ENCODE measurements around the gene ASH1L. TPM values are rescaled to one million over a fixed set of nuclear protein-coding genes. Genes with fewer than 3 reads are reported as not detected.
"Not testable (repeated sequence)": the region's sequence is repeated elsewhere in the genome, so short reads cannot be mapped to it uniquely, and the experiment has no call there.

ASH1L gene
- total RNA-seq, 2 donors from 2014 or later = 54.3 to 85.5 TPM

DNA sequence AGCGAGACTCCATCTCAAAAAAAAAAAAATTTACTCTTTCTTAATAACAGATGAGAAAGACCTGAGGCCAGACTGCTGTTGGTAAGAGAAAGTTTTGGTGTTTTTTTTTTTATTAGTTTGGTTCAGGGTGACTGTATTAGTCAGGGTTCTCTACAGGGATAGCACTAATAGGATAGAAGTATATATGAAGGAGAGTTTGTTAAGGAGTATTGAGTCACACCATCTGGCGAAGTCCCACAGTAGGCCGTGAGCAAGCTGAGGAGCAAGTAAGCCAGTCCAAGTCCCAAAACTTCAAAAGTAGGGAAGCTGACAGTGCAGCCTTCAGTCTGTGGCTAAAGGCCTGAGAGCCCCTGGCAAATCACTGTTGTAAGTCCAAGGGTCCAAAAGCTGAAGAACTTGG lies 26.7 kb upstream of the ASH1L start:
- not testable (repeated sequence) for H3K9me3 Mint-ChIP-seq; H3K36me3 Mint-ChIP-seq; H3K4me3 Mint-ChIP-seq; DNase-seq (ENCODE audit: low spot score); H3K4me1 Mint-ChIP-seq (ENCODE audit: low read depth in 2 of 2); H3K27me3 Mint-ChIP-seq; ATAC-seq; H3K27ac Mint-ChIP-seq

DNA sequence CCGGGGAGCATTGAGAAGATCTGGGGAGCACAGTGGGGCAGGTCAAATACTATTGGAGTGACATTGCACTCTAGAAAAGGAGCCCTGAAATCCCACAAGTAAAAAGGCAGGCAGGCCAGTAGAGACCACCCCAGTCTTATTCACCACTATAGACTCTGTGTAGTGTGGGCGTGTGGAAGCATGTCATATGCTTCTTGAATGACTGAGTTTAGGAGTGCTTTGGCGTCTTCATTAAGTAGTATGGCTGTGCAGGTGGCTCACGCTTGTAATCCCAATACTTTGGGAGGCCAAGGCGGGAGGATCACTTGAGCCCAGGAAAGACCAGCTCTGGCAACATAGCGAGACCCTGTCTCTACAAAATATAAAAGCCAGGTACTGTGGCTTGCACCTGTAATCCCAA lies 21.2 kb upstream of the ASH1L start:
- not testable (repeated sequence) for H3K27ac Mint-ChIP-seq; H3K9me3 Mint-ChIP-seq; ATAC-seq; H3K4me3 Mint-ChIP-seq; H3K36me3 Mint-ChIP-seq; H3K27me3 Mint-ChIP-seq; DNase-seq (ENCODE audit: low spot score); H3K4me1 Mint-ChIP-seq (ENCODE audit: low read depth in 2 of 2)

DNA sequence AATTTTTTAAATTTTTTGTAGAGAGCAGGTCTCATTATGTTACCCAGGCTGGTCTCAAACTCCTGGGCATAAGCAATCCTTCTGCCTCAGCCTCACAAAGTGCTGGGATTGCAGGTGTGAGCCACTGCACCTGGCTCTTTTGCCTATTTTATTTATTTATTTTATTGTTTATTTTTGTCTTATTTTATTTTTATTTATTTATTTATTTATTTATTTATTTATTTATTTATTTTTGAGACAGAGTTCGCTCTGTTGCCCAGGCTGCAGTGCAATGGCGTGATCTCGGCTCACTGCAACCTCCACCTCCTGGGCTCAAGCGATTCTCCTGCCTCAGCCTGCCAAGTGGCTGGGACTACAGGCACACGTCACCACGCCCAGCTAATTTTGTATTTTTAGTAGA lies 13.0 kb upstream of the ASH1L start:
- not testable (repeated sequence) for H3K36me3 Mint-ChIP-seq; H3K27me3 Mint-ChIP-seq; H3K4me3 Mint-ChIP-seq; H3K27ac Mint-ChIP-seq; H3K9me3 Mint-ChIP-seq; H3K4me1 Mint-ChIP-seq (ENCODE audit: low read depth in 2 of 2); ATAC-seq; DNase-seq (ENCODE audit: low spot score)

DNA sequence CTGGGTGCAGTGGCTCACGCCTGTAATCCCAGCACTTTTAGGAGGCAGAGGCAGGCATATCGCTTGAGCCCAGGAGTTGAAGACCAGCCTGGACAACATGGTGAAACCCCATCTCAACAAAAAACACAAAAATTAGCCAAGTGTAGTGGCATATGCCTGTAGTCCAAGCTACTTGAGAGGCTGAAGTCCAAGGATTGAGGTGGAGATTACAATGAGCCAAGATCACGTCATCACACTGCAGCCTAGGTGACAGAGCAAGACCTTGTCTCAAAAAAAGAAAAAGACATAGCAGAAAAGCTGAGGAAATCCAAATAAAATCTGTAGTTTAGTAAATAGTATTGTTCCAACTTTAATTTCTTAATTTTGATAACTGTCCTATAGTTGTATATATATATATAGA lies 11.5 kb upstream of the ASH1L start:
- Mint-ChIP-seq H3K36me3 (no peaks in the 10 kb centered on the region), H3K4me3 (no peak overlapping the region), H3K27ac (no peak overlapping the region), H3K27me3 (no peaks in the 10 kb centered on the region), H3K9me3 (no peaks in the 10 kb centered on the region), H3K4me1 (ENCODE audit: low read depth in 2 of 2) (peaks cover 13 to 20% of the 10 kb centered on the region in 2 donors)
- no peak for DNase-seq (ENCODE audit: low spot score)
- ATAC-seq = no peak

DNA sequence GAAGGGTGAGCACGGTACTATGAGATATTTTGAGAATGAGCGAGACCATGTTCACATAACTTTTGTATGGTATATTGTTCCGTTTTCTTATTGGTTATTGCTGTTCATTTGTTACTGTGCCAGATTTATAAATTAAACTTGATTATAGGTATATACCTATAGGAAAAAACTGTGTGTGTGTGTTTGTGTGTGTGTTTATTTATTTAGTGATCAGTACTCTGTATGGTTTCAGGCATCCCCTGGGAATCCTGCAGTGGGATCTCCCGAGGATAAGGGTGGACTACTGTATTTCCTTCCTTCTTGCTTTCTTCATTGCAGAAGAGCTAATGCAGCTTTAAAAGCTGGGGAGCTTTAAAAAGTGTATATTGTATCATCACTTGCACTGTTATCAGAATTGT lies 8.0 kb upstream of the ASH1L start:
- DNase-seq (ENCODE audit: low spot score) (no peak), ATAC-seq (no peak)
- peaks cover 13 to 20% of the 10 kb centered on the region in 2 donors for H3K4me1 Mint-ChIP-seq (ENCODE audit: low read depth in 2 of 2)
- no peaks in the 10 kb centered on the region for H3K36me3 Mint-ChIP-seq
- H3K27me3 Mint-ChIP-seq = no peaks in the 10 kb centered on the region
- H3K27ac Mint-ChIP-seq = peak overlapping the region in 1 of 2 donors; percentile 47
- no peaks in the 10 kb centered on the region for H3K9me3 Mint-ChIP-seq
- no peak overlapping the region for H3K4me3 Mint-ChIP-seq

DNA sequence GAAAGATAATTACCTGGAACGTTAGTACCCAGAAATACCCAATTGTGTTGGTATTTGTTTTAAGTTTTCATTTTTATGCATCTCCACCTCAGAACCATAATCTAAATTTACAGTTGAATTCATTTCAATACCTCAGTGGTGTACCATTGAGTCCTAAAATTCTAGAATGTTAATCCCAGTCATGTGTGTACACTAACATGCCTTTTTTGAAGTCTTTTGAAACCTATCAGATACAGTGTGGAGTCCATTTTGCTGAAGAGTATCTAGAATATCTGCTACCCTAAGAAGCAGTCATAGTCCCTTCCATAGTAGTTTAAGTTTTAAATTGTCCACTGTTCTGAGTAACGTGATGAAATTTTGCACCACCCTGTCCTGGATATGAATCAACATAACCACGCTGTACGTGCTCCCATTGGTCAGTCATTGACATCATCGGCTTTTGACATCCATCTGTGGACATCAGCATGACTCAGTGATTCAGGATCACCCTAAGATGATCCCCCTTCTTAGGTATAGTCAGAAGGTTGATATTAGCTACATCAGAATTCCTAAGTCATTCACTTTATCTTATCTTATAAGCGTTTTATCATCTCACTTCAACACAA lies 7.5 kb upstream of the ASH1L start:
- Mint-ChIP-seq H3K4me1 (ENCODE audit: low read depth in 2 of 2) (peaks cover 11 to 17% of the 10 kb centered on the region in 2 donors), H3K4me3 (peak overlapping the region; percentile 20), H3K9me3 (no peaks in the 10 kb centered on the region), H3K27me3 (no peaks in the 10 kb centered on the region), H3K36me3 (no peaks in the 10 kb centered on the region), H3K27ac (peak overlapping the region in 1 of 2 donors; percentile 47)
- ATAC-seq = peak; percentile 32 to 75
- no peak for DNase-seq (ENCODE audit: low spot score)

DNA sequence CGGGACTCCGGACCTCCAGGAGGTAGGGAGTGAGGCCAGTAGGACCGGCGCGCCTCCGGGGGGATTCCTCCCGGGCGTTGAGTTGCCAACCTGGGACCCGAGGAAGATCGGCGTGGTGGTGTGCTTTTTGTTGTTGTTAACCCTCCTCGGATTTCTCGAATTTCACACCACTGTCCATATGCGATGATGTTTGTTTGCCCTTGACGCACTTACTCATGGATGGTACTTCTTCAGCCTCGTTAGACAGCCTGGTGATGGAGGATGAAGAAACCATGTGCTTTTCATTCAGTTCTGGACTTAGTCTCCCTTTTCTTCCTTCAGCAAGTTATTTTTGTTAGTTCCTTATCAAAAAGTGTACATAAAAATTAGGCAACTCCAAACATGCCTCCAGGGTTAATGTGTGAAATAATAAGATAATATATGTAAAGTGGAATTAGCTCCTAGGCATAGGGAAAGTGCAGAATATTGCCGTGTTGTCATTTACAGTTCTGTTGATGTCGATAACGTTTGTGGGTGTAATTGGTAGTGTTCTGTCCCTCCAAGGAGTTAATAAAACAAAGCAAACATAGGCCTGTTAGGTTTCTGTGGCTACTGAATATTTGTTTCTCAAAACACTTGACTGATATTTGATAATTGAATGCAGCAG lies 897 bp upstream of the ASH1L start:
- Mint-ChIP-seq H3K4me1 (ENCODE audit: low read depth in 2 of 2) (peaks cover 17 to 25% of the 10 kb centered on the region in 2 donors), H3K27ac (peak overlapping the region; percentile 97 to 98), H3K4me3 (peak overlapping the region; percentile 98)
- H3K27me3 Mint-ChIP-seq; H3K9me3 Mint-ChIP-seq; DNase-seq (ENCODE audit: low spot score); H3K36me3 Mint-ChIP-seq: not testable (repeated sequence)
- peak; percentile 0 to 11 for ATAC-seq

DNA sequence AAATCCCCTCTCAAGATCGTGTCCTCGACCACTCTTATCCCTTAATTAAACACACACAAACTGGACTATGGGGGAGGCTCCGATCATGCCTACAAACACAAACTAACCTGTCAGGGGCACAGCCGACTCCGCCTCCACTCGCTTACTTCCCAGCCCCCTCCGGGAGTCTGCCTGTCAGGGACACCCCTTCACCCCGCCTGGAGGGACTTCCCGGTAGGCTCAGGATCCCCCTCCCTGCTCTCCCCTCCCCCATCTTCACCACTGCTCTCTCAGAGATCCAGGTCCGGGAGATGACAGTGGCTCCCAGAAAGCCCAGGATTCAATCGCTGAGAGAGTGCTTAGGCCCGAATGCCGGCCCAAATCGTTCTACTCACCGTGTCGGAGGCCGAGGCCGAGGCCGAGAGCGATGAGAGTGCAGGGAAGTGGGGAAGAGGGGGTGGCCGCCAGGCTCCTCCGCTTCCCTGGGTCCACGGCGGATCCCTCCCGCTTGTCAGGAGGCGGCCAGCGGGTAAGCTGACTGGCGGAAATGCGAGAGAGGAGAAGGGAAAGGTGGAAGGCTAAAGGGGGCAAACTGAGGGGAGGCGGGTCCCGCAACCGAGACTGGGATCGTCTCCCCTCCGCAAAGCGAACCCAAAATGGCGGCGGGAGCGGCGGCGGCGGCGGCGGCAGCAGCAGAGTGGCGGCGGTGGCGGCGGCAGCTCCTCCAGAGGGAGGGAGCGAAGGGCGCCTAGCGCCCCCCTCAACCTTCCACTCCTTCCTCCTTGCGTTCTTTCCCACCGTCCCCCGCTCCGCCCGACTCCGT lies 623 bp downstream of the ASH1L start:
- peak; percentile 10 to 40 for ATAC-seq
- Mint-ChIP-seq H3K27ac (peak overlapping the region; percentile 97 to 98), H3K4me3 (peak overlapping the region; percentile 98), H3K4me1 (ENCODE audit: low read depth in 2 of 2) (peaks cover 20 to 25% of the 10 kb centered on the region in 2 donors)
- not testable (repeated sequence) for H3K27me3 Mint-ChIP-seq; DNase-seq (ENCODE audit: low spot score); H3K36me3 Mint-ChIP-seq; H3K9me3 Mint-ChIP-seq

DNA sequence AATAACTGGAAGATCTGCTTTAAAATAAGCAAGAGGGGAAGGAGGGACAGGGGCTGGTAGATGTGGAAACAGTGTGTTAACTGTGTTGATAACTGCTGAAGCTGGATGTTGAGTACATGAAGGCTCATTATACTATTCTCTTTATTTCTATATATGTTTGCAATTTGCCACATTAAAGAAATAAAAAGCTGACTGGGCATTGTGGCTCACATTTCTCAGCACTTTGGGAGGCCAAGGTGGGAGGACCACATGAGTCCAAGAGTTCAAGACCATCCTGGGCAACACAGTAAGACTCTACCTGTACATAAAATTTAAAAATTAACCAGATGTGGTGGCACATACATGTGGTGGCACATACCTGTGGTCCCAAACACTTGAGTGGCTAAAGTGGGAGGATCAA lies 6.7 kb downstream of the ASH1L start:
- ATAC-seq (no peak), DNase-seq (ENCODE audit: low spot score) (no peak)
- peaks cover 24% of the 10 kb centered on the region in 2 donors for H3K4me1 Mint-ChIP-seq (ENCODE audit: low read depth in 2 of 2)
- no peaks in the 10 kb centered on the region for H3K27me3 Mint-ChIP-seq
- no peaks in the 10 kb centered on the region for H3K9me3 Mint-ChIP-seq
- no peak overlapping the region for H3K27ac Mint-ChIP-seq
- H3K36me3 Mint-ChIP-seq = no peaks in the 10 kb centered on the region
- no peak overlapping the region for H3K4me3 Mint-ChIP-seq

DNA sequence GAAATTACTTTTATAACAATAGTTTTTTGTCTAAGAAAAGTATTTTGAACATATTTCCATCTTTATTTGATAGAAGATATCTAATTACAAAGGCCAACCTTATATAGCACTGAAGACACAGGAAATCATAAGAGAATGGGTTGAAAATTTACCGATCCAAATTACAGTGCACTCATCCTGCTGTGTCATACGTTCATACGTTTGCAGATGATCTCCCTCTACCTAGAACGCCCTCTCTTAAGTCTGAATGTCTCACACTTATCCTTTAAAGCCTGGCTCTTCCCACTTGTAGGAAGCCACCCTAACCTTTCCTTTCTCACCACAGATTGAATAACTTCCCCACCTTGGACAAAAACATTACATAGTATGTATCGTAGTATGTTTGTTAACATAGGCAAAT lies 9.3 kb downstream of the ASH1L start:
- Mint-ChIP-seq H3K36me3 (no peaks in the 10 kb centered on the region), H3K27ac (peak overlapping the region in 1 of 2 donors; percentile 11), H3K27me3 (no peaks in the 10 kb centered on the region), H3K4me3 (no peak overlapping the region), H3K4me1 (ENCODE audit: low read depth in 2 of 2) (peaks cover 27 to 28% of the 10 kb centered on the region in 2 donors), H3K9me3 (no peaks in the 10 kb centered on the region)
- DNase-seq (ENCODE audit: low spot score) = no peak
- ATAC-seq = no peak

DNA sequence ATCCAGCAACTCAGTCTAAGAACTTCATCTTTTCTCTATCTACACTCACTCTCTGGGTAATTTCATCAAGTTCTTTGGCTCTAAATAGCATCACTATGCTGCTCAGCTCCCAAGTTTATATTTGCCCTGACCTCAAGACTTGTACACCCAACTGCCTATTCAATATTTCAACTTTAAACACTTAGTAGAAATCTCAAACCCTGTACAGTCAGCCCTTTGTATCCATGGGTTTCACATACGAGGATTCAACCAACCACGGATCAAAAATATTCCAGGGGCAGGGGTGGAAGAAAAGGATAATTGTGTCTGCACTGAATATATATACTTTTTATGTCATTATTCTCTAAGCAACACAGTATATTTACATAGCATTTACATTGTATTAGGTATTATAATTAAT lies 13.9 kb downstream of the ASH1L start:
- no peak overlapping the region for H3K27ac Mint-ChIP-seq
- H3K4me3 Mint-ChIP-seq = no peak overlapping the region

DNA sequence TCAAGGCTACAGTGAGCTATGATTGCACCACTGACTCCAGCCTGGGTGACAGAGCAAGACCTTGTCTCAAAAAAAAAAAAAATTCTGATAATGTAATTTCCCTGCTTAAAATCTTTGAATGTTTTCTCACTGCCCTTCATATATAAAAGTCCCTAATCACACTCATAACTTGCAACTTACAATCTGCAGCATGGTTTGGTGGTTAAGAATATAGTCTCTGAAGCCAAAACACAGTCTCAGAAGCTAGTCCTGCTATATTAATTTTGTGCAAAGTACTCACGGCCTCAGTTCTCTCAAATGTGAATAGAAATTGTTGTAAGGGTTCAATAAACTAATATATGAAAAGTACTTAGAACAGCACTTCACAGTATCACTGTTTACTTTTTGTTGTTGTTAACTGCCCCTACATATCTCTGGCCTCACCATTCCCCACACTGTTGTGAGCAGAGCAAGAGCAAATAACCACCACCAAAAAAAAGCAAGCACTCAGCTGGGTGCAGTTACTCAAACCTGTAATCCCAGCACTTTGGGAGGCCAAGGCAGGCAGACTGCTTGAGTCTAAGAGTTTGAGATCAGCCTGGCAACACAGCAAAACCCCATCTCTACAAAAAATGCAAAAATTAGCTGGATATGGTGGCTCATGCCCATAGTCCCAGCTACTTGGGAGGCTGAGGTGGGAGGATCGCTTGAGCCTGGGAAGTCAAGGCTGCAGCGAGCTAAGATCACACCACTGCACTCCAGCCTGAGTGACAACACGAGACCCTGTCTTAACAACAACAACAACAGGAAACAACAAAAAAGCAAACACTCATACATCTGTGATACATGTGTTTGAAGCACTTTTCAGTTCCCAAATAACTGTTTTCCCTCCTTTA lies 22.4 kb downstream of the ASH1L start:
- H3K36me3 Mint-ChIP-seq = no peaks in the 10 kb centered on the region
- no peaks in the 10 kb centered on the region for H3K9me3 Mint-ChIP-seq
- H3K4me3 Mint-ChIP-seq = peak overlapping the region; percentile 26
- peaks cover 39 to 44% of the 10 kb centered on the region in 2 donors for H3K4me1 Mint-ChIP-seq (ENCODE audit: low read depth in 2 of 2)
- H3K27ac Mint-ChIP-seq = peak overlapping the region; percentile 85 to 87
- H3K27me3 Mint-ChIP-seq = no peaks in the 10 kb centered on the region
- ATAC-seq (no peak), DNase-seq (ENCODE audit: low spot score) (no peak)

More for the DNA sequence above, 13.9 kb downstream of the ASH1L start:
- no peaks in the 10 kb centered on the region for H3K27me3 Mint-ChIP-seq
- peaks cover 28 to 36% of the 10 kb centered on the region in 2 donors for H3K4me1 Mint-ChIP-seq (ENCODE audit: low read depth in 2 of 2)
- H3K36me3 Mint-ChIP-seq = no peaks in the 10 kb centered on the region
- DNase-seq (ENCODE audit: low spot score) (no peak), ATAC-seq (no peak)
- H3K9me3 Mint-ChIP-seq = no peaks in the 10 kb centered on the region

DNA sequence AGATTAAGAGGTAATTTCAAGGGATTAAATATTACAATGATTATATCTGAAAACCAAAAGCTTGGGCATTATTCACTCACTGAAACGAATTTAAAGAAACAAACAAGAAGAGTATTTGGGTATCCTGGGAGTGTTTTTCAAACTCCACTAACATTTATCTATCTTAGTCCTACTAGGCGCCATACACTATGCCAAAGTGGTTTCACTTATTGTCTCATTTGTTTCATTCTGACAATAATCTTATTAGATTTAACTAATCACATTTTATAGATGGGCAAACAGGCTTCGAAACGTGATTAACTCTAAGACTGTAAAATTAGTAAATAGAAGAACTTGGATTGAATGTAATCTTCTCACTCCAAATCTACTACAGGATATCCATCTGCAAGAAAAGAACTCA lies 25.4 kb downstream of the ASH1L start:
- peak overlapping the region; percentile 73 for H3K4me3 Mint-ChIP-seq
- no peak for ATAC-seq
- no peaks in the 10 kb centered on the region for H3K27me3 Mint-ChIP-seq
- H3K9me3 Mint-ChIP-seq = no peaks in the 10 kb centered on the region
- peak overlapping the region; percentile 97 for H3K27ac Mint-ChIP-seq
- peaks cover 49 to 51% of the 10 kb centered on the region in 2 donors for H3K4me1 Mint-ChIP-seq (ENCODE audit: low read depth in 2 of 2)
- no peak for DNase-seq (ENCODE audit: low spot score)
- H3K36me3 Mint-ChIP-seq = no peaks in the 10 kb centered on the region
